Astrocyte of the cerebellum (primary cell): ENCODE measurements around the gene VAV1.

ENCODE experiments used
- DNase-seq: peaks from one replicate; pipeline ENCODE4 v3.0.0-alpha.2; 2011; ENCODE audit warnings: low read depth
- H3K4me3 ChIP-seq: 2 replicates; pipeline ENCODE4 v1.5.1; 2011; ENCODE audit warnings: mild to moderate bottlenecking, low read depth, low read length, moderate library complexity
- in situ Hi-C: cut with HindIII; loops from 2 replicates; pipeline ENCODE4 v1.10.0; 2017; ENCODE audit warnings: low sequenced_read_pairs
- TF ChIP-seq, protein P1 (sequence below): IDR thresholded peaks from 2 replicates; pipeline ENCODE4 v1.5.1; 2012; ENCODE audit warnings: low read length, low read depth, moderate library complexity, mild to moderate bottlenecking; ENCODE audit errors: missing control alignments

VAV1 gene

DNA sequence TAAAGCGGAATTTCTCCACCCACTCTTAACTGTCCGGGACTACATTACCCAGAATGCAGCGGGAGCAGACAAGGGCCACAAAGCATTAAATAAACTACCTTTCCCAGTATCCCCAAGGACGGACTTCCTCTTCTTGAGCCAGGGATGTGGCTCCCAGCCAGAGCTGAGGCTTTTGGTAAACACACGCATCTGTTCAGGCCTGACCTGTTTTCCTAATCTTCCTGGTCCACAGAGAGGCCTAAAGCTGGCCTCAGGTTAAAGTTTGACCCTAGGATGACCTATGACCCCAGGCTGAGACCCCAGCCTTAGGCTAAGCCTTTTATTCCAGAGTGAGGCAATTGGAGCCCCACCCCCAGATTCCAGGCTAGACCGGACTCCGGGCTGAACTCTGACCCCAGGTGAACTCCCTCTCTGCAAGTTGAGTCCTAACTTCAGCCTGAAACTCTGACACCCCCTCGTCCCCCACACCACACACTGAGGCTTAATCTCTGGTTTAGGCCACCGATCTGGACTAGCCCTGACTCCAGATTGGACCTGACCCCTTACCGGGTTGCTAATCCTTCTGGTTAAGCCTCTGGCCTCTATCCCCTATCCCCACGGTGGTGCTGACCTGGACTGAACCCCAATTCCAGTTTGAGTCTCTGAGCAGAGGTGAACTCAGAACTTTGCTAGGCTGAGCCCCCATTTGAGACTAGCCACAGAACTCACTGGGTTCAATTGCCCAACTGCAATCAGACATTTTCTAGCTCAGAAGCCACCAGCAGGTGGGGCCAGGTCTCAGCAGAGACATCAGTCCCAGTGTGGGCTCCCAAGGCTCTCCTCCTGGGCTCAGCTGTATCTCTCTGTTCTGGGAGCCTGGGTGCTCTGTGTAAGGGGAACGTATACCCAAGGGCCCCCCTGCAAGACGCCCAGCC lies 34.4 kb upstream of the VAV1 start:
- in situ Hi-C loops = no loop called here
- DNase-seq = peak; percentile 49
- TF ChIP-seq, protein P1, sequence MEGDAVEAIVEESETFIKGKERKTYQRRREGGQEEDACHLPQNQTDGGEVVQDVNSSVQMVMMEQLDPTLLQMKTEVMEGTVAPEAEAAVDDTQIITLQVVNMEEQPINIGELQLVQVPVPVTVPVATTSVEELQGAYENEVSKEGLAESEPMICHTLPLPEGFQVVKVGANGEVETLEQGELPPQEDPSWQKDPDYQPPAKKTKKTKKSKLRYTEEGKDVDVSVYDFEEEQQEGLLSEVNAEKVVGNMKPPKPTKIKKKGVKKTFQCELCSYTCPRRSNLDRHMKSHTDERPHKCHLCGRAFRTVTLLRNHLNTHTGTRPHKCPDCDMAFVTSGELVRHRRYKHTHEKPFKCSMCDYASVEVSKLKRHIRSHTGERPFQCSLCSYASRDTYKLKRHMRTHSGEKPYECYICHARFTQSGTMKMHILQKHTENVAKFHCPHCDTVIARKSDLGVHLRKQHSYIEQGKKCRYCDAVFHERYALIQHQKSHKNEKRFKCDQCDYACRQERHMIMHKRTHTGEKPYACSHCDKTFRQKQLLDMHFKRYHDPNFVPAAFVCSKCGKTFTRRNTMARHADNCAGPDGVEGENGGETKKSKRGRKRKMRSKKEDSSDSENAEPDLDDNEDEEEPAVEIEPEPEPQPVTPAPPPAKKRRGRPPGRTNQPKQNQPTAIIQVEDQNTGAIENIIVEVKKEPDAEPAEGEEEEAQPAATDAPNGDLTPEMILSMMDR = peak; percentile 73
- no peak overlapping the region for H3K4me3 ChIP-seq

DNA sequence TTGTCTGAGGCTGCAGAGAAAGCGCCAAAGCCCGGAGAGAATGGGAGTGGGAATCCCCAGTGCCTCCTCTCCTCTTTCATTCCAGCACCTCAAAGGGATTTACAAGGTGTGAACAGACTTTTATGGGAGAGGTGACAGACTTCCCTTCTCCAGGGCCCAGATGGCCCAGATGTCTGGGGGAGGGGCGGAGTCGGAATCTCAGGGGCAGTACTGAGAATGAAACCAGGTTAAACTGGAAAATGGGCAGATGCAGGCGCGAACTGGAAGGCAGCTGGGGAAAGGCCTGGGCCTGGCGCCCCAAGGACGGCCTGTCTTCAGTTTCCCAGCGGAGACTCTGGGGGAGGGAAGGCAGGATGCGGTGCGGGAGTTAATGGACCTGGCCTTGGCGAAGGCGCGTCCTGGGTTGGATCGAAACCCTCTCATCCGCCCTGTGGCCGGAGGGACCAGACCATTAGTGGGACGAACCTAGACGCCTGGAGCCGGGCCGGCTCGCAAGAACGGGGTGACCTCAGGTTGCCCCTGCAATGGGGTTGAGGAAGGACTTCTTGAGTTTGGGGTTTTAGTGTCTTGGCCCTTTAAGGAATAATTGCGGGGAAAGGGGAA lies 33.6 kb upstream of the VAV1 start:
- DNase-seq = no peak
- TF ChIP-seq, protein P1 = no peak
- peak overlapping the region; percentile 27 for H3K4me3 ChIP-seq
- in situ Hi-C loops = no loop called here

DNA sequence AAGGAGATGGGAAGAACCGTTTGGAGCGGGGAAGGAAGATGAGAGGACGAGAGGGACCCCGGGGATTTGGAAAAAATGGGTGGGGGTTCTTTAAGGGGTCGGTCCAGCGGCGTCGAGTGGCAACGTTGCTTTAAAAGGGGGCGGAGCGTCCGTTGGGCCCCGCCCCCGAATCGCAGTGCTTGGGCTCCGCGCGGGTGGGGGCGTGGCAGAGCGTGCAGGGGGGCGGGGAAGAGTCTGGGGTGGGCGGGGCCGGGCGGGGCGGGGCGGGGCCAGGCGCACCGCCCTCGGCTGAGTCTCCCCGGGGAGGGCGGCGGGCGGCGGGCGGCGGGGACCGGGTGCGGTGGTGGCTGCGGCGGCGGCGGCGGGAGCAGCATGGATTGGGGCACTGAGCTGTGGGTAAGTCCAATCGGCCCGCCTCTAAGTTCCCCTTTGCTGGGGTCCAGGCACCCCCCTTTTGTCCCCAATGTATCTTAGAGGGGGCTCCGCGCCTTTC lies 33.1 kb upstream of the VAV1 start, which contains the start of gene TRIP10:
TSS of gene TRIP10 (plus strand) at position 291 of the 493 bp plus-strand sequence. CDS start at position 373, 82 bp downstream.
- TF ChIP-seq, protein P1 = no peak
- in situ Hi-C loops = no loop called here
- peak within 1 kb of the TSS; percentile 88 for H3K4me3 ChIP-seq
- DNase-seq = no peak

DNA sequence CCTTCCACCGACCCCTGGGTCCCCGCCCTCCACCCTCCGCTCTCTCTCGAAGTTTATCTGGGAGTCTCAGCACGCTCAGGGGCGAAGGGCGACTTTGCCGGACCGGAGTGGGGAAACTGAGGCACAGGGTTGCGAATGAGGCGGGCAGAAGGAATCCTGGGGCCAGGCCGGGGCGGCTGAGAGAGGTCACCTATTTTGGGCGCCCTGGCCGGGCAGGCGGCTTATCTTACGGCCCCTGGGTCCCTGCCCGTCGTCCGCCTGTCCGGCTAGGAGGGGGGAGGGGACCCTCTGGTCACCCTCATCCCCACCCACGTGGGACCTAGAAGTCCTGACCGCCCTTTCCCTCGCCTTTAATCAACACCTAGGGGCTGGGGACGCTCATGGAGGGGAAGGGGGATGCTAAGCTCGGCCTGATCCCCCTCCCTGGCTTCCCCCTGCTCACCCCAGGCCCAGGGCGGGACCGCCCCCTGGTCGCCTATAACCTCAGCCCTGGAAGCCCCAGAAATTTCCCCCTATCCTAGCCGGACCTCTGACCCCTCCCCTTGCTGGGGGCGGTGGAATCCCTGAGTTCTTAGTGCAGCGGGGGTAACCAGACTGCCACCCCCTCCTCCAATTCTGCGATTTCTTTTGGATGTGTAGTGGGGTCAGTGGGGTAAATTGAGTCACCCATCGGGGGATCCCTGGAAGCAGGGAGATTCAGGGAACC lies 32.5 kb upstream of the VAV1 start:
- in situ Hi-C loops = no loop called here
- no peak for DNase-seq

DNA sequence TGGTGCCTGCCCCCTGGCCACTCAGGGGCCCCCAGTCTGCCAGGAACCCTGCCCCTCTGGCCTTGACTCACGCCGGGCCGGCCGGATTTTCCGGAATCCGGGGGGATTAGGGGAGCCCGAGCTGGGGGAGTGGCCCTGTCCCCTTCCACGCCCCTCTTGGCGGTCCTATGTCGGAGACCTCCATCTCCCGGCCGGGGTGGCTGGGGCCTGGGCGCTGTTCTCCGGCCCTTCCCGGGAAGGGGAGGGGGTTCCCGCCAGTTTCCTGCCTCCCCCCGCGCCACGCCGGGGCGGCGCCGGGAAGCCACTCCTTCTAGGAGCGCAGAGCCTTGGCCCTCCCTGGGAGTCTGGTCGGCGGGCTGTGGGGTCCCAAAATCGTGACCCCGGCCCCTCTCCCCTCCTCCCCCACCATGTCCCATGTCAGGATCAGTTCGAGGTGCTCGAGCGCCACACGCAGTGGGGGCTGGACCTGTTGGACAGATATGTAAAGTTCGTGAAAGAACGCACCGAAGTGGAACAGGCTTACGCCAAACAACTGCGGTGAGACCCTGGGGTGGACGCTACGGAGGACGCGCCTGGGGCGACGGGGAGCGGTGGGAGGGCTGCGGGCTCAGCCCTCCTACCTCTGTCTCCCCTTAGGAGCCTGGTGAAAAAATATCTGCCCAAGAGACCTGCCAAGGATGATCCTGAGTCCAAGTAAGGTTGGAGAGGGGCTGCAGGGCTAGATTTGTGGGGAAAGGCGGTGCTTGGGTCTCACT lies 31.7 kb upstream of the VAV1 start:
- H3K4me3 ChIP-seq = peak overlapping the region; percentile 88
- DNase-seq = no peak
- TF ChIP-seq, protein P1 = no peak
- in situ Hi-C loops = no loop called here

More for the DNA sequence above, 32.5 kb upstream of the VAV1 start:
- TF ChIP-seq, protein P1 = no peak
- peak overlapping the region; percentile 88 for H3K4me3 ChIP-seq
